ENCODE measurements around the gene KLHDC7B. TPM values are rescaled to one million over a fixed set of nuclear protein-coding genes. Genes with fewer than 3 reads are reported as not detected.
A peak's percentile ranks its signal among the peaks of the same experiment; 100 is the strongest.

Gene KLHDC7B
- total RNA-seq, 8 experiments from 2014 or later: 0.16 to 1.5 (median 0.40) TPM

- no peak overlapping the region for H3K4me3 ChIP-seq
- ATAC-seq (replicated peaks in 6 of 8): no peak
- in situ Hi-C loops (cut with MboI; ENCODE audit: low pct_unique_long_range_greater_than_20kb in 2 of 9, low sequenced_read_pairs in 9 of 9, unreplicated experiment in 9 of 9): no loop called here
- no peak overlapping the region for H3K27ac ChIP-seq
- peaks cover 18 to 31% of the 10 kb centered on the region in 2 donors for H3K4me1 ChIP-seq (replicated peaks in 1 of 2)
- WGBS, 10 experiments: 87 to 100% methylated on average over 3 to 7 of the region's 68 CpGs; no CpG with 5 or more reads in 8 of the 10 experiments
Measured at GRCh38 chr22:50548921-50549790, 3.5 kb downstream of the KLHDC7B start.

GRCh38 chr22:50550395-50550794, 4.7 kb downstream of the KLHDC7B start:
- WGBS, 10 experiments: 60 to 100% (median 71%) methylated on average over 1 to 4 of the region's 8 CpGs; no CpG with 5 or more reads in 6 of the 10 experiments
- in situ Hi-C loops (cut with MboI; ENCODE audit: low pct_unique_long_range_greater_than_20kb in 2 of 9, low sequenced_read_pairs in 9 of 9, unreplicated experiment in 9 of 9): no loop called here
- H3K4me3 ChIP-seq: no peak overlapping the region
- H3K27ac ChIP-seq: no peak overlapping the region
- ATAC-seq (replicated peaks in 6 of 8): no peak
- peaks cover 7 to 20% of the 10 kb centered on the region in 2 donors for H3K4me1 ChIP-seq (replicated peaks in 1 of 2)

- peaks cover 0 to 12% of the 10 kb centered on the region in 2 donors for H3K4me1 ChIP-seq (replicated peaks in 1 of 2)
- no peak overlapping the region for H3K27ac ChIP-seq
- 25 to 100% (median 81%) methylated on average over 1 to 9 of the region's 11 CpGs; no CpG with 5 or more reads in 4 of the 10 experiments for WGBS, 10 experiments
- no peak overlapping the region for H3K4me3 ChIP-seq
- no peak for ATAC-seq (replicated peaks in 6 of 8)
- in situ Hi-C loops (cut with MboI; ENCODE audit: low pct_unique_long_range_greater_than_20kb in 2 of 9, low sequenced_read_pairs in 9 of 9, unreplicated experiment in 9 of 9): no loop called here
Measured at GRCh38 chr22:50551160-50551752, 5.6 kb downstream of the KLHDC7B start.

GRCh38 chr22:50553310-50553709, 7.6 kb downstream of the KLHDC7B start:
- WGBS, 10 experiments: 20 to 83% (median 53%) methylated on average over 1 to 8 of the region's 8 CpGs
- H3K4me3 ChIP-seq: no peak overlapping the region
- peaks cover 0 to 2% of the 10 kb centered on the region in 2 donors for H3K4me1 ChIP-seq (replicated peaks in 1 of 2)
- in situ Hi-C loops (cut with MboI; ENCODE audit: low pct_unique_long_range_greater_than_20kb in 2 of 9, low sequenced_read_pairs in 9 of 9, unreplicated experiment in 9 of 9): no loop called here
- no peak overlapping the region for H3K27ac ChIP-seq
- ATAC-seq (replicated peaks in 6 of 8): no peak

DNA sequence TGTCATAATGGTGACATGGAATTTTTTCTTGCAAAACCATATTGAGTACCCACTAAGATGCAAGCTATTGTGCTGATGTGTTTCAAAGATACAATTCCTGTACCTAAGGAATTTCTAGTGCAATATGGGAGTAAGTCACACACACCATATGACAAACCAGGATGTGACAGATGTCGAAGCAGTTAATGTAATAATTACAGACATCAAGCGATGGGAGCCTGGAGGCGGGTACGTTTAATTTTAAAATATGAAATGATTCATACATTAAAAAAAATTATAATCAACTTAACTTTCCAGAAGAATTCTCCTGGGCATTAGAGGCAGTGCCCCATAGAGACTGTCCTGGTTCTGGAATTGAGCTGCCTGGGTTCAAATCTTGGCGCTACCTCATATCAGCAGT, 11.0 kb downstream of the KLHDC7B start:
- Histone ChIP-seq H3K27ac (no peak overlapping the region), H3K4me3 (no peak overlapping the region), H3K4me1 (replicated peaks in 1 of 2) (no peaks in the 10 kb centered on the region)
- in situ Hi-C loops (cut with MboI; ENCODE audit: low pct_unique_long_range_greater_than_20kb in 2 of 9, low sequenced_read_pairs in 9 of 9, unreplicated experiment in 9 of 9): no loop called here
- ATAC-seq (replicated peaks in 6 of 8): peak in 1 of 8 experiments; percentile 27
- 15 to 92% (median 77%) methylated on average over 2 to 5 of the region's 5 CpGs for WGBS, 10 experiments

DNA sequence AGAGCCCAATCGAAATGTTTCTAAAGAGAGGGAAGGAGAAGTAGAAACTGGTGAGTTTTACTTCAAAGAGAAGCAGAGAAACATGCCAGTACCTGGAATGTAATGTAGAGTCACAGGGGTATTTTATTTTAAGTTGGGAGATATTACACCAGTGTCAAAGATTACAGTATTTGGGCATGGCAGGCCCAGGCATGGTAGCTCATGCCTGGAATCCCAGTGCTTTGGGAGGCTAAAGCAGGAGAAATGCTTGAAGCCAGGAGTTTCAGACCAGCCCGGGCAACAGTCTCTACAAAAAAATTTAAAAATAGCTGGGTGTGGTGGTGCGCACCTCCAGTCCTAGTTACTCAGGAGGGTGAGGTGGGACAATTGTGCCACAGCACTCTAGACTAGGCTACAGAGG, 14.3 kb downstream of the KLHDC7B start:
- in situ Hi-C loops (cut with MboI; ENCODE audit: low pct_unique_long_range_greater_than_20kb in 2 of 9, low sequenced_read_pairs in 9 of 9, unreplicated experiment in 9 of 9): no loop called here
- Histone ChIP-seq H3K4me3 (no peak overlapping the region), H3K4me1 (replicated peaks in 1 of 2) (peaks cover 4 to 6% of the 10 kb centered on the region in 2 donors), H3K27ac (no peak overlapping the region)
- ATAC-seq (replicated peaks in 6 of 8): no peak
- 11 to 90% (median 65%) methylated on average over 1 to 3 of the region's 3 CpGs for WGBS, 10 experiments

DNA sequence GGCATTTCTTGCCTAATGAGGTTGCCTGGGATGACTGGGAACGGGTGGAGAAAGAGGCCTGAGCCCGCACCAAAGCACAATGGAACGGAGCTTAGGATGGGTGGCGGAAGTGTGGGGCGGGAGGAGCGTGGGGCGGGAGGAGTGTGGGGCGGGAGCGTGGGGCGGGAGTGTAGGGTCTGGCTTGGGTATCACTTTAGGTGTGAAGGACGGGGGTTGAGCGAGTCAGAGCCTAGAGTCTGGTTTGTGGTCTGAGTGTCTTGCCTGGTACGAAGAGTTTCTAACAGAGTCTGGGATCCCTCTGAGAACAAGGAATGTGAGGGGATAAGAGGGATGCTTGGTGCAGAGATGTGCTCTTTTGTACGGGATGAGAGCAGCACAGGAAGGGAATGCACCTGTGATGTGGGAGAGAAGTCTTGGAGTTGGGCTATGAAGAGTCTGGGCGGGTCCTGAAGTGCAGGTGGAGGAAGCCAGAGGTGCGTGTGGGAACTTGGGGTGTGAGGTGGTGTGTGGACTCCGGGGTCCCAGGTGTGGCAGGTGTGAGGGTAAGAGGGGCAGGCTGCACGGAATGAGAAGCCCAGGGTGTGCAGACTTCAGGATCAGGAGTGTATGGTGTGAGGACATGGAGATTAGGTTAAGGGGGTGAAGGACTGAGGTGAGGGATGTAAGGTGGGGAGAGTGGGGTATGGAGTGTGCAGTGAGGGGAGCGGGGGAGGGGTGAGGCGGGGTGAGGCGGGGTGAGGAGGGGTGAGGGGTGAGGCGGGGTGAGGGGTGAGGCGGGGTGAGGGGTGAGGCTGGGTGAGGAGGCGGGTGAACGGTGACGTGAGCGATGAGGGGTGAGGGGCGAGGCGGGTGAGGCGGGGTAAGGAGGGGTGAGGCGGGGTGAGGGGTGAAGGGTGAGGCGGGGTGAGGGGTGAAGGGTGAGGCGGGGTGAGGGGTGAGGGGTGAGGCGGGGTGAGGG, 16.0 kb downstream of the KLHDC7B start:
- no peak for ATAC-seq (replicated peaks in 6 of 8)
- peaks cover 4 to 6% of the 10 kb centered on the region in 2 donors for H3K4me1 ChIP-seq (replicated peaks in 1 of 2)
- in situ Hi-C loops (cut with MboI; ENCODE audit: low pct_unique_long_range_greater_than_20kb in 2 of 9, low sequenced_read_pairs in 9 of 9, unreplicated experiment in 9 of 9): no loop called here
- 19 to 93% (median 70%) methylated on average over 1 to 5 of the region's 34 CpGs; no CpG with 5 or more reads in 3 of the 10 experiments for WGBS, 10 experiments
- no peak overlapping the region for H3K27ac ChIP-seq
- H3K4me3 ChIP-seq: no peak overlapping the region

GRCh38 chr22:50562523-50563412, 17.1 kb downstream of the KLHDC7B start, which contains the start of gene SYCE3:
SYCE3 (minus strand) TSS chr22:50562919; CDS start chr22:50556405, 6,514 bp downstream.
- in situ Hi-C loops (cut with MboI; ENCODE audit: low pct_unique_long_range_greater_than_20kb in 2 of 9, low sequenced_read_pairs in 9 of 9, unreplicated experiment in 9 of 9): no loop called here

GRCh38 chr22:50563413-50564160, 17.9 kb downstream of the KLHDC7B start:
- H3K4me1 ChIP-seq (replicated peaks in 1 of 2): peaks cover 4 to 6% of the 10 kb centered on the region in 2 donors
- WGBS, 10 experiments: 5 to 100% (median 24%) methylated on average over 1 to 11 of the region's 17 CpGs; no CpG with 5 or more reads in 4 of the 10 experiments
- in situ Hi-C loops (cut with MboI; ENCODE audit: low pct_unique_long_range_greater_than_20kb in 2 of 9, low sequenced_read_pairs in 9 of 9, unreplicated experiment in 9 of 9): no loop called here
- no peak for ATAC-seq (replicated peaks in 6 of 8)
- H3K4me3 ChIP-seq: peak overlapping the region; percentile 53 to 66 (median 58)
- peak overlapping the region in 1 of 2 donors; percentile 17 for H3K27ac ChIP-seq

More at GRCh38 chr22:50562523-50563412, 17.1 kb downstream of the KLHDC7B start, which contains the start of gene SYCE3:
- H3K4me1 ChIP-seq (replicated peaks in 1 of 2): peaks cover 4 to 6% of the 10 kb centered on the region in 2 donors
- H3K4me3 ChIP-seq: peak within 1 kb of the TSS; percentile 53 to 66 (median 58)
- peak; percentile 95 to 99 (median 97) for ATAC-seq (replicated peaks in 6 of 8)
- H3K27ac ChIP-seq: peak within 1 kb of the TSS in 1 of 2 donors; percentile 17
- WGBS, 10 experiments: 0 to 4% (median 1%) methylated on average over 1 to 11 of the region's 61 CpGs; no CpG with 5 or more reads in 4 of the 10 experiments

GRCh38 chr22:50564289-50564688, 18.6 kb downstream of the KLHDC7B start:
- peaks cover 4 to 6% of the 10 kb centered on the region in 2 donors for H3K4me1 ChIP-seq (replicated peaks in 1 of 2)
- no peak overlapping the region for H3K27ac ChIP-seq
- ATAC-seq (replicated peaks in 6 of 8): no peak
- no peak overlapping the region for H3K4me3 ChIP-seq
- 0 to 82% (median 70%) methylated on average over 1 to 6 of the region's 11 CpGs; no CpG with 5 or more reads in 4 of the 10 experiments for WGBS, 10 experiments
- in situ Hi-C loops (cut with MboI; ENCODE audit: low pct_unique_long_range_greater_than_20kb in 2 of 9, low sequenced_read_pairs in 9 of 9, unreplicated experiment in 9 of 9): no loop called here

DNA sequence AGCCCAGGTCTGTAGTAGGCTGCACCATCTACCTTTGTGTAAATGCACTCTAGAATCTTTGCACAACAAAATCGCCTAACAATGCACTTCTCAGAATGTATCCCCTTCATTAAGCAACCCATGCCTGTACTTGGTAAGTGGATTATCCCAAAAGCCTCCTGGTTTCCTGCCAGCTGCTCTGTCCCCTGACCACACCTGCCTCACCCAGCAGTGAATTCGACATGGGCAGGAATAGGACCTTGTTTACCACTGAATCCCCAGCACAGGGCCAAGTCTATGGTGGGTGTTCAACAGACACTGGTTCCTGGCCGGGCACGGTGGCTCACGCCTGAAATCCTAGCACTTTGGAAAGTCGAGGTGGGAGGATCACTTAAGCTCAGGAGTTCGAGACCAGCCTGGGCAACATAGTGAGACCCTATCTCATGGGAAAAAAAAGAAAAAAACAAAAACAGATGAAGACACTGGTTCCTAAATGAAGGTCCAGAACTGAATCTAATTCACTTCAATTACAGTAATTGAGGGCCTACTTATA, 22.1 kb downstream of the KLHDC7B start:
- Histone ChIP-seq H3K27ac (no peak overlapping the region), H3K4me1 (replicated peaks in 1 of 2) (peaks cover 4 to 6% of the 10 kb centered on the region in 2 donors), H3K4me3 (no peak overlapping the region)
- WGBS, 10 experiments: 50 to 100% (median 87%) methylated on average over 1 to 7 of the region's 7 CpGs; no CpG with 5 or more reads in 4 of the 10 experiments
- ATAC-seq (replicated peaks in 6 of 8): no peak
- in situ Hi-C loops (cut with MboI; ENCODE audit: low pct_unique_long_range_greater_than_20kb in 2 of 9, low sequenced_read_pairs in 9 of 9, unreplicated experiment in 9 of 9): no loop called here

Data from motor neuron (in vitro differentiated cells).